Glutamatergic neuron (in vitro differentiated cells): ENCODE measurements around the gene IL16. TPM values are rescaled to one million over a fixed set of nuclear protein-coding genes. Genes with fewer than 3 reads are reported as not detected.

Experiments used
- DNase-seq: peaks from one replicate; pipeline ENCODE4 v3.0.0; 2022
- H3K27ac Mint-ChIP-seq: one replicate; pipeline ENCODE4 v1.8.0; 2020; ENCODE audit warnings: mild to moderate bottlenecking, mixed read lengths, inconsistent platforms; ENCODE audit not compliant: unreplicated experiment
- H3K27me3 Mint-ChIP-seq: one replicate; pipeline ENCODE4 v1.8.0; 2020; ENCODE audit warnings: mild to moderate bottlenecking, moderate library complexity, mixed read lengths, inconsistent platforms; ENCODE audit not compliant: unreplicated experiment
- H3K36me3 Mint-ChIP-seq: one replicate; pipeline ENCODE4 v1.8.0; 2020; ENCODE audit warnings: mild to moderate bottlenecking, mixed read lengths, inconsistent platforms; ENCODE audit not compliant: unreplicated experiment
- H3K4me1 Mint-ChIP-seq: one replicate; pipeline ENCODE4 v1.8.0; 2020; ENCODE audit warnings: mild to moderate bottlenecking, low read depth, mixed read lengths, inconsistent platforms; ENCODE audit not compliant: unreplicated experiment
- H3K4me3 Mint-ChIP-seq: one replicate; pipeline ENCODE4 v1.8.0; 2020; ENCODE audit warnings: mild to moderate bottlenecking, mixed read lengths, inconsistent platforms; ENCODE audit not compliant: unreplicated experiment
- H3K9me3 Mint-ChIP-seq: one replicate; pipeline ENCODE4 v1.8.0; 2020; ENCODE audit warnings: mild to moderate bottlenecking, moderate library complexity, mixed read lengths, inconsistent platforms; ENCODE audit not compliant: unreplicated experiment
- CTCF ChIP-seq: fragments of 200-600 bp; sonication (generic); IDR thresholded peaks from one replicate; pipeline ENCODE4 v1.5.0; 2021; ENCODE audit not compliant: partially characterized antibody, unreplicated experiment
- total RNA-seq: library from RNA; stranded (reverse); fragmentation: NEBNext Ultra II Directional; extraction: Animal tissue kit (Norgen Biotek cat#: 25700); gene quantifications from one replicate; pipeline ENCODE4 v1.2.1, GENCODE V29; 2021; ENCODE audit not compliant: unreplicated experiment

IL16 gene
- total RNA-seq, 1 donor from 2014 or later: 0.27 TPM

- Mint-ChIP-seq H3K27me3 (no peaks in the 10 kb centered on the region), H3K27ac (no peak overlapping the region), H3K36me3 (no peaks in the 10 kb centered on the region), H3K4me1 (peaks cover 8% of the 10 kb centered on the region), H3K9me3 (no peaks in the 10 kb centered on the region), H3K4me3 (no peak overlapping the region)
- TF ChIP-seq CTCF: no peak
- no peak for DNase-seq
Observed at GRCh38 chr15:81259760-81260298, 63.1 kb downstream of the IL16 start.

- H3K4me1 Mint-ChIP-seq: peaks cover 11% of the 10 kb centered on the region
- H3K36me3 Mint-ChIP-seq: no peaks in the 10 kb centered on the region
- H3K9me3 Mint-ChIP-seq: no peaks in the 10 kb centered on the region
- DNase-seq: no peak
- no peak for TF ChIP-seq CTCF
- H3K27ac Mint-ChIP-seq: no peak overlapping the region
- no peak overlapping the region for H3K4me3 Mint-ChIP-seq
- no peaks in the 10 kb centered on the region for H3K27me3 Mint-ChIP-seq
Observed at GRCh38 chr15:81261172-81261811, 64.6 kb downstream of the IL16 start.

GRCh38 chr15:81263477-81263876 is 66.8 kb downstream of the IL16 start:
- DNase-seq: no peak
- H3K9me3 Mint-ChIP-seq: no peaks in the 10 kb centered on the region
- no peak overlapping the region for H3K27ac Mint-ChIP-seq
- no peak for TF ChIP-seq CTCF
- no peak overlapping the region for H3K4me3 Mint-ChIP-seq
- peaks cover 1% of the 10 kb centered on the region for H3K27me3 Mint-ChIP-seq
- H3K4me1 Mint-ChIP-seq: peaks cover 13% of the 10 kb centered on the region
- no peaks in the 10 kb centered on the region for H3K36me3 Mint-ChIP-seq

GRCh38 chr15:81264072-81264857 is 67.6 kb downstream of the IL16 start:
- Mint-ChIP-seq H3K27me3 (peaks cover 1% of the 10 kb centered on the region), H3K4me1 (peaks cover 13% of the 10 kb centered on the region), H3K36me3 (no peaks in the 10 kb centered on the region), H3K4me3 (peak overlapping the region; percentile 7), H3K27ac (peak overlapping the region; percentile 0), H3K9me3 (no peaks in the 10 kb centered on the region)
- no peak for TF ChIP-seq CTCF
- no peak for DNase-seq
